ENCODE measurements around the gene UBP1. TPM values are rescaled to one million over a fixed set of nuclear protein-coding genes. Genes with fewer than 3 reads are reported as not detected.

The UBP1 gene
- total RNA-seq, 4 donors from 2014 or later = 45.4 to 123 (median 56.3) TPM

- TF ChIP-seq CTCF (IDR thresholded peaks at IDR 0.05; ENCODE audit: low read depth) = no peak
Measured at GRCh38 chr3:33428734-33429133, 11.5 kb downstream of the UBP1 start.

GRCh38 chr3:33426630-33427317 lies 13.4 kb downstream of the UBP1 start:
- TF ChIP-seq CTCF (IDR thresholded peaks at IDR 0.05; ENCODE audit: low read depth) = no peak

GRCh38 chr3:33426068-33426467 lies 14.1 kb downstream of the UBP1 start:
- TF ChIP-seq CTCF (IDR thresholded peaks at IDR 0.05; ENCODE audit: low read depth) = no peak

- no peak for TF ChIP-seq CTCF (IDR thresholded peaks at IDR 0.05; ENCODE audit: low read depth)
Measured at GRCh38 chr3:33425453-33425852, 14.8 kb downstream of the UBP1 start.

- TF ChIP-seq CTCF (IDR thresholded peaks at IDR 0.05; ENCODE audit: low read depth) = no peak
Measured at GRCh38 chr3:33424606-33425452, 15.4 kb downstream of the UBP1 start.

- TF ChIP-seq CTCF (IDR thresholded peaks at IDR 0.05; ENCODE audit: low read depth) = no peak
Measured at GRCh38 chr3:33420966-33421365, 19.2 kb downstream of the UBP1 start.

- TF ChIP-seq CTCF (IDR thresholded peaks at IDR 0.05; ENCODE audit: low read depth) = no peak
Measured at GRCh38 chr3:33419948-33420347, 20.3 kb downstream of the UBP1 start.

Data from subcutaneous adipose tissue (tissue), 4 donors.